Cardiac muscle cell (in vitro differentiated cells and primary cell): ENCODE data around the gene ACOT7. TPM values are rescaled to one million over a fixed set of nuclear protein-coding genes. Genes with fewer than 3 reads are reported as not detected.

Experiments used
- DNase-seq, 2 donors: peaks; one replicate each; pipeline versions ENCODE4 v3.0.0 to v3.0.0-alpha.2; 2010 to 2017; ENCODE audit warnings: low read depth in 1 of 2, low spot score in 1 of 2
- H3K27ac ChIP-seq: fragments of 200-600 bp; sonication (generic); 2 replicates; pipeline ENCODE4 v1.5.1; 2016
- H3K27me3 ChIP-seq: fragments of 200-600 bp; sonication (generic); 2 replicates; pipeline ENCODE4 v1.6.0; 2016; ENCODE audit warnings: control low read depth
- H3K36me3 ChIP-seq: fragments of 200-600 bp; sonication (generic); 2 replicates; pipeline ENCODE4 v1.5.1; 2016; ENCODE audit warnings: control low read depth
- H3K4me1 ChIP-seq: fragments of 200-600 bp; sonication (generic); 2 replicates; pipeline ENCODE4 v1.8.1; 2017; ENCODE audit warnings: low read depth, mild to moderate bottlenecking, mixed run types
- H3K4me3 ChIP-seq: fragments of 200-600 bp; sonication (generic); 2 replicates; pipeline ENCODE4 v1.5.1; 2016; ENCODE audit warnings: mild to moderate bottlenecking
- H3K9me3 ChIP-seq: fragments of 200-600 bp; sonication (generic); 2 replicates; pipeline ENCODE4 v1.5.1; 2017; ENCODE audit warnings: low read depth, mild to moderate bottlenecking, control low read depth
- CTCF ChIP-seq: IDR thresholded peaks from 2 replicates; pipeline ENCODE4 v1.5.1; 2012; ENCODE audit warnings: low read depth, mild to moderate bottlenecking, low read length
- polyA plus RNA-seq: library from polyadenylated mRNA; unstranded; fragments of >200 nt; fragmentation: Nextera tagmentation; extraction: Ambion mirVana; gene quantifications from 2 replicates; pipeline ENCODE4 v1.2.1, GENCODE V29; 2016
- total RNA-seq: library from RNA; depleted of rRNA; stranded (reverse); fragments of >200 nt; gene quantifications from 2 replicates; pipeline ENCODE4 v1.2.3, GENCODE V29; 2016

Gene ACOT7
- total and polyA plus RNA-seq, 2 experiments from 2014 or later = 11.8 to 51.2 TPM

GRCh38 chr1:6347641-6348487 lies 45.7 kb downstream of the ACOT7 start:
- TF ChIP-seq CTCF = peak; percentile 77
- Histone ChIP-seq H3K36me3 (no peaks in the 10 kb centered on the region), H3K27ac (no peak overlapping the region), H3K27me3 (no peaks in the 10 kb centered on the region), H3K4me1 (no peaks in the 10 kb centered on the region), H3K9me3 (no peaks in the 10 kb centered on the region), H3K4me3 (no peak overlapping the region)
- peak; percentile 48 to 64 for DNase-seq

- Histone ChIP-seq H3K4me1 (no peaks in the 10 kb centered on the region), H3K27me3 (no peaks in the 10 kb centered on the region), H3K4me3 (no peak overlapping the region), H3K9me3 (no peaks in the 10 kb centered on the region), H3K27ac (no peak overlapping the region), H3K36me3 (no peaks in the 10 kb centered on the region)
- no peak for DNase-seq
- TF ChIP-seq CTCF = no peak
These were observed 48.1 kb downstream of the ACOT7 start for GRCh38 chr1:6345460-6345859.

- no peak for DNase-seq
- Histone ChIP-seq H3K27ac (no peak overlapping the region), H3K27me3 (no peaks in the 10 kb centered on the region), H3K36me3 (no peaks in the 10 kb centered on the region), H3K9me3 (no peaks in the 10 kb centered on the region), H3K4me3 (no peak overlapping the region), H3K4me1 (no peaks in the 10 kb centered on the region)
- TF ChIP-seq CTCF = no peak
These were observed 48.6 kb downstream of the ACOT7 start for GRCh38 chr1:6345009-6345408.

- Histone ChIP-seq H3K4me1 (no peaks in the 10 kb centered on the region), H3K27me3 (no peaks in the 10 kb centered on the region), H3K9me3 (no peaks in the 10 kb centered on the region), H3K36me3 (no peaks in the 10 kb centered on the region), H3K4me3 (no peak overlapping the region), H3K27ac (no peak overlapping the region)
- DNase-seq = peak; percentile 84 to 86
- peak; percentile 99 for TF ChIP-seq CTCF
These were observed 49.8 kb downstream of the ACOT7 start for GRCh38 chr1:6343506-6344405.

- Histone ChIP-seq H3K27me3 (no peaks in the 10 kb centered on the region), H3K4me1 (no peaks in the 10 kb centered on the region), H3K4me3 (no peak overlapping the region), H3K36me3 (no peaks in the 10 kb centered on the region), H3K9me3 (no peaks in the 10 kb centered on the region), H3K27ac (no peak overlapping the region)
- no peak for DNase-seq
- TF ChIP-seq CTCF = no peak
These were observed 51.5 kb downstream of the ACOT7 start for GRCh38 chr1:6342056-6342455.
